PC-9 (cell line): Measurements from ENCODE around the gene PLB1. TPM values are rescaled to one million over a fixed set of nuclear protein-coding genes. Genes with fewer than 3 reads are reported as not detected.

Experiments used
- BruUV-seq: library from RNA; stranded (reverse); fragments of 400-500 nt; replicated peaks from 2 replicates; lab custom pipeline; 2021; lab: Mats Ljungman, UMichigan
- CTCF ChIA-PET: fragments of 300-600 bp; sonication (Branson Sonifier 250); formaldehyde crosslinking; loops from one replicate; lab custom pipeline; 2022; ENCODE audit warnings: antibody characterized with exemption; lab: Charles Lee
- POLR2A ChIA-PET: fragments of 300-600 bp; sonication (Branson Sonifier 250); formaldehyde crosslinking; loops from one replicate; lab custom pipeline; 2022; ENCODE audit warnings: antibody characterized with exemption; ENCODE audit not compliant: unreplicated experiment; lab: Charles Lee
- DNase-seq, 2 experiments: peaks; one replicate each; pipeline versions ENCODE4 v3.0.0 to v3.0.0-alpha.2; 2015 to 2022; ENCODE audit warnings: mixed read lengths in 1 of 2
- H2AFZ ChIP-seq: fragments of 200-600 bp; sonication (generic); 2 replicates; pipeline ENCODE4 v1.8.1; 2017; ENCODE audit warnings: antibody characterized with exemption
- H3F3A ChIP-seq: fragments of 200-600 bp; sonication (generic); 2 replicates; pipeline ENCODE4 v1.8.1; 2017; ENCODE audit warnings: antibody characterized with exemption, mild to moderate bottlenecking, low read depth; ENCODE audit not compliant: insufficient read depth
- H3K27ac ChIP-seq: fragments of 200-600 bp; sonication (generic); 2 replicates; pipeline ENCODE4 v1.6.1; 2016; ENCODE audit warnings: mixed run types
- H3K27me3 ChIP-seq: fragments of 200-600 bp; sonication (generic); 2 replicates; pipeline ENCODE4 v1.6.1; 2016; ENCODE audit warnings: low read depth, mixed run types; ENCODE audit not compliant: insufficient read depth
- H3K36me3 ChIP-seq: fragments of 200-600 bp; sonication (generic); 2 replicates; pipeline ENCODE4 v1.6.1; 2016; ENCODE audit warnings: low read depth, mixed run types
- H3K4me1 ChIP-seq: fragments of 200-600 bp; sonication (generic); replicated peaks from 2 replicates; pipeline ENCODE4 v1.6.1; 2016; ENCODE audit warnings: mixed run types; ENCODE audit not compliant: insufficient read depth
- H3K4me2 ChIP-seq: fragments of 200-600 bp; sonication (generic); 2 replicates; pipeline ENCODE4 v1.6.1; 2017; ENCODE audit warnings: mixed run types
- H3K4me3 ChIP-seq: fragments of 200-600 bp; sonication (generic); 2 replicates; pipeline ENCODE4 v1.6.1; 2016; ENCODE audit warnings: mixed run types
- H3K79me2 ChIP-seq: fragments of 200-600 bp; sonication (generic); 2 replicates; pipeline ENCODE4 v1.6.1; 2017; ENCODE audit warnings: low read depth, mixed run types
- H3K9me2 ChIP-seq: fragments of 200-600 bp; sonication (generic); 2 replicates; pipeline ENCODE4 v1.8.1; 2017; ENCODE audit warnings: mild to moderate bottlenecking; ENCODE audit not compliant: insufficient read depth
- H3K9me3 ChIP-seq: fragments of 200-600 bp; sonication (generic); 2 replicates; pipeline ENCODE4 v1.8.1; 2016; ENCODE audit warnings: low read depth; ENCODE audit not compliant: insufficient read depth
- H4K20me1 ChIP-seq: fragments of 200-600 bp; sonication (generic); 2 replicates; pipeline ENCODE4 v1.8.1; 2017; ENCODE audit not compliant: insufficient read depth
- CTCF ChIP-seq: fragments of 200-600 bp; sonication (generic); conservative IDR thresholded peaks from 2 replicates; pipeline ENCODE4 v1.6.1; 2017; ENCODE audit warnings: mixed run types, antibody characterized with exemption, mild to moderate bottlenecking, moderate library complexity
- EZH2 ChIP-seq: fragments of 200-600 bp; sonication (generic); IDR thresholded peaks from 2 replicates; pipeline ENCODE4 v1.8.0; 2017; ENCODE audit warnings: antibody characterized with exemption, low read depth
- intact Hi-C: fragments of 100-400 bp; cut with micrococcal nuclease; formaldehyde crosslinking; loops from one replicate; pipeline ENCODE4 v1.10.0; 2022; ENCODE audit not compliant: unreplicated experiment
- total RNA-seq: library from RNA; stranded (reverse); gene quantifications from 2 replicates; pipeline ENCODE4 v1.2.3, GENCODE V29; 2021

PLB1 gene
- total RNA-seq, 1 experiment from 2014 or later = 2.7 TPM

GRCh38 chr2:28630341-28630740 is 134.5 kb downstream of the PLB1 start:
- H3K79me2 ChIP-seq = no peaks in the 10 kb centered on the region
- no peaks in the 10 kb centered on the region for H3K9me2 ChIP-seq
- peaks cover 33% of the 10 kb centered on the region for H3K4me1 ChIP-seq
- no peaks in the 10 kb centered on the region for H3K27me3 ChIP-seq
- CTCF ChIA-PET = no interaction called here
- POLR2A ChIA-PET = no interaction called here
- H3K4me2 ChIP-seq = no peak overlapping the region
- H3K27ac ChIP-seq = no peak overlapping the region
- H4K20me1 ChIP-seq = no peaks in the 10 kb centered on the region
- intact Hi-C loops = no loop called here
- TF ChIP-seq CTCF (no peak), EZH2 (no peak)
- no peak overlapping the region for H2AFZ ChIP-seq
- no peak overlapping the region for H3K4me3 ChIP-seq
- H3F3A ChIP-seq = peaks cover 18% of the 10 kb centered on the region
- no peaks in the 10 kb centered on the region for H3K36me3 ChIP-seq
- DNase-seq = no peak
- no TSS peak for BruUV-seq
- H3K9me3 ChIP-seq = no peaks in the 10 kb centered on the region

GRCh38 chr2:28631514-28632206 is 135.8 kb downstream of the PLB1 start:
- intact Hi-C loops = no loop called here
- no peak overlapping the region for H3K27ac ChIP-seq
- peaks cover 18% of the 10 kb centered on the region for H3F3A ChIP-seq
- ChIA-PET POLR2A (interaction anchor here (0.7 kb wide), 2 partner anchors 8 to 265 kb away, joined by 8 to 10 read pairs; no protein-coding TSS in a partner anchor), CTCF (no interaction called here)
- H3K79me2 ChIP-seq = no peaks in the 10 kb centered on the region
- no peaks in the 10 kb centered on the region for H3K27me3 ChIP-seq
- no peak overlapping the region for H3K4me2 ChIP-seq
- no peaks in the 10 kb centered on the region for H3K36me3 ChIP-seq
- no peak overlapping the region for H2AFZ ChIP-seq
- TF ChIP-seq CTCF (no peak), EZH2 (no peak)
- no peaks in the 10 kb centered on the region for H3K9me3 ChIP-seq
- no peaks in the 10 kb centered on the region for H3K9me2 ChIP-seq
- no peaks in the 10 kb centered on the region for H4K20me1 ChIP-seq
- BruUV-seq = no TSS peak
- peaks cover 28% of the 10 kb centered on the region for H3K4me1 ChIP-seq
- DNase-seq = no peak
- no peak overlapping the region for H3K4me3 ChIP-seq

- POLR2A ChIA-PET = no interaction called here
- CTCF ChIA-PET = no interaction called here
- peaks cover 18% of the 10 kb centered on the region for H3F3A ChIP-seq
- H2AFZ ChIP-seq = no peak overlapping the region
- no TSS peak for BruUV-seq
- no peak overlapping the region for H3K4me3 ChIP-seq
- H3K79me2 ChIP-seq = no peaks in the 10 kb centered on the region
- peak overlapping the region; percentile 47 for H3K4me2 ChIP-seq
- H3K36me3 ChIP-seq = no peaks in the 10 kb centered on the region
- intact Hi-C loops = loop anchor here (1.0 kb wide), 3 partner anchors 11 to 18 kb away; no protein-coding TSS in a partner anchor
- TF ChIP-seq CTCF = no peak
- TF ChIP-seq EZH2 = no peak
- no peaks in the 10 kb centered on the region for H3K9me2 ChIP-seq
- no peak for DNase-seq
- no peaks in the 10 kb centered on the region for H3K27me3 ChIP-seq
- peaks cover 28% of the 10 kb centered on the region for H3K4me1 ChIP-seq
- peak overlapping the region; percentile 85 for H3K27ac ChIP-seq
- H4K20me1 ChIP-seq = no peaks in the 10 kb centered on the region
- H3K9me3 ChIP-seq = no peaks in the 10 kb centered on the region
Observed at GRCh38 chr2:28632791-28633190, 136.9 kb downstream of the PLB1 start.
